Large intestine (tissue), 3 donors: ENCODE data around the gene CCER1. TPM values are rescaled to one million over a fixed set of nuclear protein-coding genes. Genes with fewer than 3 reads are reported as not detected.
A peak's percentile ranks its signal among the peaks of the same experiment; 100 is the strongest.

Experiments used
- DNase-seq, 2 donors: peaks; one replicate each; pipeline versions ENCODE4 v3.0.0 to v3.0.0-alpha.2; 2013
- H3K27ac ChIP-seq: one replicate; pipeline ENCODE4 v1.5.1; 2013; ENCODE audit warnings: low read length
- H3K27me3 ChIP-seq: 2 replicates; pipeline ENCODE4 v1.6.1; 2013; ENCODE audit warnings: low read length; ENCODE audit not compliant: control insufficient read depth, insufficient read depth
- H3K36me3 ChIP-seq: 2 replicates; pipeline ENCODE4 v1.6.1; 2013; ENCODE audit warnings: low read length; ENCODE audit not compliant: control insufficient read depth, insufficient read depth
- H3K4me1 ChIP-seq: one replicate; pipeline ENCODE4 v1.6.1; 2013; ENCODE audit warnings: low read length; ENCODE audit not compliant: control insufficient read depth, insufficient read depth
- H3K4me3 ChIP-seq: one replicate; pipeline ENCODE4 v1.5.1; 2013; ENCODE audit warnings: low read length
- H3K9me3 ChIP-seq: one replicate; pipeline ENCODE4 v1.6.1; 2013; ENCODE audit warnings: mild to moderate bottlenecking, low read depth, low read length, moderate library complexity; ENCODE audit not compliant: control insufficient read depth
- WGBS: methylation state at CpG from one replicate; pipeline ENCODE4 v1.1.5; 2013; ENCODE audit warnings: low lambda C conversion rate; ENCODE audit not compliant: insufficient coverage; 5-methylcytosine and 5-hydroxymethylcytosine counted together
- polyA plus RNA-seq: library from polyadenylated mRNA; unstranded; fragments of 120-200 nt; gene quantifications from one replicate; pipeline ENCODE4 v1.2.1, GENCODE V29; 2013

Gene CCER1
- polyA plus RNA-seq, 1 donor: not detected

DNA sequence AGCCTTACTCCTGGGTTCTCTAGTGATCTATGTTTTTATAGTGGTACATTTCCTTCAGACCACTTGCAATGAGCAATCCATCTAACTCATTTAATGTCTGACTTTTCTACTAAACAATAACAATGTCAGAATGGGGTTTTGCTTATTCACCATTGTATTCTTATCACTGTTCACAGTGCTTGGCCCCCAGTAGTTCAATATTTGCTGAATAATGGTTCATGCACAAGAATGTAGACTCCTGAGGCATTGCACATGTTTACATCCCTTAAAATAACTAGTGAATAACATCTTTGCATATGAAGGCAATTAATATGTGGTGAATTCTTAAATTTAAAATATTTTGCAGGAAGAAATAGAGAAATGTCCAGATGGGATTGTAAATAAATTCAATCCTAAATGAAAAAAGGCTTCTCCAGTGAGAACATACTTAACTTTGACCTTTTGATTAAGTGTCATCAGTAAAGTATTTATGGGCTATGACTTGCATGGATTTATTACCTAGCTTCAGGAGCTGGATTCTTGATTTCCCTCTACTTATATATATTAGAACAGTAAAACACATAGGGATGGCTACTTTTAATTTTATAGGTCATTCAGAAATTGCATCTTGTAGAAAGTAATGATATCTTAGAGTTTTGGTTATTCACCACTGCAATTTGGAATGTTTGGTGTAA is 3.4 kb downstream of the CCER1 start:
- no peaks in the 10 kb centered on the region for H3K36me3 ChIP-seq
- H3K9me3 ChIP-seq: peaks cover 18% of the 10 kb centered on the region
- H3K4me3 ChIP-seq: no peak overlapping the region
- peak in 1 of 2 donors; percentile 49 for DNase-seq
- H3K27ac ChIP-seq: no peak overlapping the region
- H3K27me3 ChIP-seq: no peaks in the 10 kb centered on the region
- no peaks in the 10 kb centered on the region for H3K4me1 ChIP-seq

DNA sequence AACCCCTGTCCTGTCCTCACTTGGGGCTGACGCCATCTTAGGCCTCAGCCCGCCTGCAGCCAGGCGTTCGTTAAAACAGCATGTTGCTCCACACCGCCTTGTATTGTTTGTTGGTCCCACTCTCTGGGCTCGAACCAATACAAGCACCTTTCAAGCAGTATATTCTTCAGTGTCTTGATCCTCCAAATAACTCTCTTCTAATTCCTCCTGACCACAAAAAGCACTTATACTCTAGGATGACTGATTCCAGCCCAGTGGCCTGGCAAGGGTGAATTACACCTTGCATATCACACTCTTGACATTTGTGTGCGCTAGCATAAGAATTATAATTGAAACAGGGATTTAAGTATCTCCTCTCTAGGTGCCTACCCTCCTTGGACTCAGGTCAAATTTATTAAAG is 7.1 kb downstream of the CCER1 start:
- no peak for DNase-seq
- no peaks in the 10 kb centered on the region for H3K27me3 ChIP-seq
- no peak overlapping the region for H3K27ac ChIP-seq
- no peaks in the 10 kb centered on the region for H3K4me1 ChIP-seq
- no peak overlapping the region for H3K4me3 ChIP-seq
- H3K9me3 ChIP-seq: no peaks in the 10 kb centered on the region
- no peaks in the 10 kb centered on the region for H3K36me3 ChIP-seq
- WGBS: no CpG with 5 or more reads among the region's 7 CpGs

DNA sequence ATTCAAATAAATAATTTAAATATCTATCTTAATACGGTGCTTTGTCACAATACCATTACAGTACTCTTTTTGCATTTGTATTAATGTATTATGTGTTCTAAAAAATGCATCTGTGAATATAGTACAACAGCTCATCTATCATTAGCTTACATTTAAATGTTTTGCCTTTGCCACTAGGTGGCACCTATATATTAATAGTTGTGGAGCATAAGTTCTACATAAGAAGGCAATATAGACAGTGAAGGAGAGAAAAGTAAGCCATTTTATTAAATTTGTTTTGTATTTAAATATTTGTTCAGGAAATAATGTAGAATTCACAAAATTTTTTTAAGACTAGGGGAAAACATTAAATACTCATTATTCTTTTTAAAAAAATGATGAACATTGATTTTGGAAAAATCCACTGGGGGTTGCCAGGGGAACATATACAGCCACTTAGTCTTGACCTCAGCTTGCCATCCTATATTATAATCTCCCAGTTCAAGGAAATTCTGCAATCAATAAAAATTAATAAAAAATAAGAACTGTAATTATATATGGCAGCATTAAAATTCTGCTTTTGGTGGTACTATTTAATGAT is 9.8 kb downstream of the CCER1 start:
- no peaks in the 10 kb centered on the region for H3K9me3 ChIP-seq
- no peaks in the 10 kb centered on the region for H3K36me3 ChIP-seq
- H3K4me3 ChIP-seq: no peak overlapping the region
- H3K4me1 ChIP-seq: no peaks in the 10 kb centered on the region
- H3K27me3 ChIP-seq: no peaks in the 10 kb centered on the region
- WGBS: 33% methylated on average over 1 of the region's 1 CpG
- no peak for DNase-seq
- no peak overlapping the region for H3K27ac ChIP-seq

DNA sequence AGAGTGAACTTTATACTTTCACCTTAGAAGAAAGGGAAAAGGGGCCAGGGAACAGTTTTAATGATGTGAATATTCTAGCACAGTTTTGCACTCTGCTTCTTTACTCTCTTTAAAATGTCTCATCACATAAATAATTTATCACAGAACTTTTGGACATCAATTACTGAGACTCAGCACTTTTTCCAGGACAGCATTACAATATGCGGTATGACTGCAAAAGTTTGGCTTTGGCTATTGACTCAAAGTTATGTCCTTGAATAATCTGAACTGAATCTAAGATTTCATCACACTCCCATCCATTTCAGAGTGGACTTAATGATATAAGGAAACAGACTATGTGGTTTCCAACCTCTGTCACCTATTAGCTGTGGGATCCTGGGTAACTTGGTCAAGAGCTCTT is 11.7 kb downstream of the CCER1 start:
- WGBS: no CpG with 5 or more reads among the region's 1 CpG
- no peak for DNase-seq

DNA sequence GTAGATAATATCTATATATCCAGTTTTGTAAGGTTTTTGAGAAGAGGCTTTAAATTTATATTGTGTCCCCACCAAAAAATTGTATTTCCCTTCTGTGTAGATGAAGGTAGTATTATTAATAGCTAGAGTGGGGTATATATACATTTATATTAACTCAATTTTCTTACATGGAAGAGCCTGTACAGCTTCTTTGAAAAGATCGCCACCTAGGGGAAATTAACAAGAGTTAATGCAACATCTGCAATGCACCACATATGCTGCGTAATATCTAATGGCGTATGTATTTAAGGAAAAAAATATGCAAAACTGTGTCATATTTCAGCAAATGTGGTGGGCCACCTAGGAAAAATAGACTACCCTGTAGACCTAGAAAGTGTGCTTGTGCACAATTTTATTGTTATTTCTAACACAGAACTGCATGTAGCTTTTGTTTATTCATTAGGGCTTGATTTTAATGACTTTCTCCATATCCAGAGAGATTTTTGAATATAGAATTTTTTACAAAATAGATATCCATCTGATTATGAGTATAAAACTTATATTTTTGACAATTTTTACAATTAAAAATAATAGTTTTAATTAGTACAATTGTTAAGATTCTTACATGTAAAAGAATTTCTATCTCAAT is 14.0 kb downstream of the CCER1 start:
- Histone ChIP-seq H3K36me3 (no peaks in the 10 kb centered on the region), H3K4me1 (no peaks in the 10 kb centered on the region), H3K4me3 (no peak overlapping the region), H3K27ac (no peak overlapping the region), H3K27me3 (no peaks in the 10 kb centered on the region), H3K9me3 (no peaks in the 10 kb centered on the region)
- no CpG with 5 or more reads among the region's 3 CpGs for WGBS
- DNase-seq: peak in 1 of 2 donors; percentile 18

More for the DNA sequence above, 11.7 kb downstream of the CCER1 start:
- H3K4me1 ChIP-seq: no peaks in the 10 kb centered on the region
- H3K9me3 ChIP-seq: no peaks in the 10 kb centered on the region
- no peak overlapping the region for H3K4me3 ChIP-seq
- no peak overlapping the region for H3K27ac ChIP-seq
- no peaks in the 10 kb centered on the region for H3K36me3 ChIP-seq
- H3K27me3 ChIP-seq: no peaks in the 10 kb centered on the region

DNA sequence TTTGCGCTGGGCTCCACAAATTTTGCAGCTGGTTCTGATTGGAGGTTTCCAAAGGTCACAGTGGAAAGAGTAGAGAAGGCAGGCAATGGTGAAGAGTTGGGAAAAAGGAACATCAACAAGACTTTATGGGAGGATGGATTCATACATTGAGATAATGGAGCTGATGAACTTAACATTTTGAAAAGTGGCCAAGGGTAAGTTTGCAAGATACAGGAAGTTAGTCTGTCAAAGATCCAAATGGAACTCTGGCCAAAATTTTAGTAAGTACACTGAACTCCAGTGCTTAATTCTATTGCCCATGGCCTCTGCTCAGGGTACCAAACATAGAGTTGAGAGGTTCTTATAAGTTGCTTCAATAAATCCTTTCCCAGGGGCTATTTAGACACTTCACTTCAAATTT is 15.6 kb downstream of the CCER1 start:
- no peak overlapping the region for H3K4me3 ChIP-seq
- DNase-seq: no peak
- H3K27me3 ChIP-seq: no peaks in the 10 kb centered on the region
- H3K4me1 ChIP-seq: no peaks in the 10 kb centered on the region
- WGBS: no CpG with 5 or more reads among the region's 1 CpG
- no peaks in the 10 kb centered on the region for H3K9me3 ChIP-seq
- no peaks in the 10 kb centered on the region for H3K36me3 ChIP-seq
- H3K27ac ChIP-seq: no peak overlapping the region

DNA sequence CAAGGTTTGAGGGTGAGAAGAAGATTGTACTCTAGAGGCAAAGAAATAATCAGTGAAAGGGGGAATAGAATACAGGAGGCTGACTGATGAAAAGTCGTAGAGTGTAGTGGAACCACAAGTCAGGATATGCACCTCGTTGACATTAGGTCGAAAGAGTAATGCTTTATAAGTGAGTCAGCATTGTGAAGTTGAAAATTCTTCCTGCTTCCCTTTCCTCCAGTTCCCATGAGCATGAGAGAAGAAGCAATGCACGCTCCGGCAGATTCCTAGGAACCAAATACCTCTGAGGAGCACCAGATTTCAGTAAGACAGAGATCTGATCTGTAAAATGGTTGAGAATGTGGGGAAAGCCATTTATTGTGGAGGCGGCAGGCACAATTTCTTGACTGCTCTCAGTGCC is 16.5 kb downstream of the CCER1 start:
- no peaks in the 10 kb centered on the region for H3K4me1 ChIP-seq
- H3K9me3 ChIP-seq: no peaks in the 10 kb centered on the region
- H3K36me3 ChIP-seq: no peaks in the 10 kb centered on the region
- no peak overlapping the region for H3K27ac ChIP-seq
- 53% methylated on average over 3 of the region's 6 CpGs for WGBS
- H3K4me3 ChIP-seq: no peak overlapping the region
- H3K27me3 ChIP-seq: no peaks in the 10 kb centered on the region
- DNase-seq: no peak

DNA sequence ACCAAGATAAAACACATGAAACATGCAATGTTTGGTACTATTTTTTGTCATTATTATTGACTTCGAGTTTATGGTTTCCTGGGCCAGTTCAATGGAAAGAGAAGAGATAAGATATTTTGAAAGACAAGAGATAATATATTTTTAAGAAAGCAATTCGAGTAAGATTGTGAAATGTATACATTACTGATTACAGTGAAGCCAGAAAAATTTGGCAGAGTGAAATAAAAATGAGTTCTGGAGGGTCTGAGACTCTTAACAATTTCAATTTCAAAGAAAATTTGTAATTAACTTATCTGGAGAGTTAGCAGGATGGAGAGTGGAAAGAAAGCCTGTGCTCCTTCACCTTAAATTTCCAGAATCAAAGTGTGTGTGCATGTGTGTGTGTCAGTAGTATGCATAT is 17.3 kb downstream of the CCER1 start:
- Histone ChIP-seq H3K36me3 (no peaks in the 10 kb centered on the region), H3K9me3 (no peaks in the 10 kb centered on the region), H3K27ac (no peak overlapping the region), H3K4me1 (no peaks in the 10 kb centered on the region), H3K27me3 (no peaks in the 10 kb centered on the region), H3K4me3 (no peak overlapping the region)
- DNase-seq: no peak
- WGBS: 53% methylated on average over 2 of the region's 2 CpGs

DNA sequence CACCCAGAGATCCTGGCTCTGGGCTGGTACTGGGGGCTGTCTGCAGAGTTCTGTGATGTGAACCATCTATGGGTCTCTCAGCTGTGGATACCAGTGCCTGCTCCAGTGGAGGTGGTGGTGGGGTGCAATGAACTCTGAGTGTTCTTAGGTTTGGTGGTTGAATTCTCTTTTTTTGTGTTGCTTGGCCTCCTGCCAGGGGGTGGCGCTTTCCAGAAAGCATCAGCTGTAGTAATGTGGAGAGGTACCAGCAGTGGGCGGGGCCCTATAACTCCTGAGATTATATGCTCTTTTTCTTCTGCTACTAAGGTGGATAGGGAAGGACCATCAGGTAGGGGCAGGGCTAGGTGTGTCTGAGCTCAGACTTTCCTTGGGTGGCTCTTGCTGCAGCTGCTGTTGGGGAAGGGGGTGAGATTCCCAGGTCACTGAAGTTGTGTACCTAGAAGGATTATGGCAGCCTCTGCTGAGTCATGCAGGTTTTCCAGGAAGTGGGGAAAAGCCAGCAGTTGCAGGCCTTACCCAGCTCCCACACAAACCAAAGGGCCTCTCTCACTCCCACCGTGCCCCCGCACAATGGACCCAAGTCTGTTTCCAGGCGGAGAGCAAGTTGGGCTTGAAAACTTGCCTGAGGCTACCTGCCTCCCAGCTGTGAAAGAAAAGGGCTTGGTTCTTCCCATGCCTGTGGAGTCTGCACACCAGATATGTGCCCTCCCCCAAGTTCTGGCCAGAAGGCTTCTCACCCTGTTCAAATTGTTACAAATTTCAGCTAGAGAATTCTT is 18.6 kb downstream of the CCER1 start:
- Histone ChIP-seq H3K27me3 (no peaks in the 10 kb centered on the region), H3K36me3 (no peaks in the 10 kb centered on the region), H3K4me3 (no peak overlapping the region), H3K4me1 (no peaks in the 10 kb centered on the region), H3K9me3 (no peaks in the 10 kb centered on the region), H3K27ac (no peak overlapping the region)
- DNase-seq: no peak
- no CpG with 5 or more reads among the region's 5 CpGs for WGBS

DNA sequence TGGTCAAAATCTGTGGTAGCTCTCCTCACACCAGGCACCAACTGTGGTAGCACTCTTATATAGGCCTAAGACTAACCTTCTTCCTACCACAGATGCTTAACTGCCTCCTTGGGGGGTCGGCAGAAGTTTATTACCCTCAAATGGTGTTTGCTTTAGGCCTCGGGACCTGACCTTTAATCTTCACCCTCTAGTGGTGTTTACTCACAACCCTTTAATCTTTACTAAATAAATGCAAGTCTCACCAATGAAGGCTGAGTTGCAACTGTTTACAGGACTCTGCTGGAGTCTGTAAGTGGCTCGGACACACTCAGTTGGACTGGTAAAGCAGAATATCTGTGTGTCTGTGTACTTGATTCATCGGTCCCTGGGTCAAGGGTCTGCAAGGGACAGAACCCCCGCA is 29.4 kb downstream of the CCER1 start:
- no CpG with 5 or more reads among the region's 5 CpGs for WGBS
- H3K4me1 ChIP-seq: no peaks in the 10 kb centered on the region
- H3K27ac ChIP-seq: no peak overlapping the region
- no peak for DNase-seq
- no peaks in the 10 kb centered on the region for H3K27me3 ChIP-seq
- H3K4me3 ChIP-seq: no peak overlapping the region
- no peaks in the 10 kb centered on the region for H3K36me3 ChIP-seq
- H3K9me3 ChIP-seq: no peaks in the 10 kb centered on the region
